H9 (cell line): ENCODE results near the gene ANKRD27. TPM values are rescaled to one million over a fixed set of nuclear protein-coding genes. Genes with fewer than 3 reads are reported as not detected.

Source experiments
- DNase-seq: peaks from one replicate; pipeline ENCODE4 v3.0.0-alpha.2; 2017
- H2AFZ ChIP-seq: one replicate; pipeline ENCODE4 v1.6.1; 2013; ENCODE audit warnings: mild to moderate bottlenecking, low read length, control low read depth, moderate library complexity
- H2AK5ac ChIP-seq: 2 replicates; pipeline ENCODE4 v1.6.1; 2013; ENCODE audit warnings: low read length, control low read depth, mixed read lengths; ENCODE audit not compliant: insufficient read length
- H2BK120ac ChIP-seq: one replicate; pipeline ENCODE4 v1.6.1; 2013; ENCODE audit warnings: low read depth, mild to moderate bottlenecking, low read length, control low read depth, inconsistent platforms; ENCODE audit not compliant: poor library complexity, severe bottlenecking
- H2BK12ac ChIP-seq: 2 replicates; pipeline ENCODE4 v1.6.1; 2013; ENCODE audit warnings: low read length, control low read depth, mixed read lengths, low read depth; ENCODE audit not compliant: insufficient read length
- H2BK15ac ChIP-seq: 2 replicates; pipeline ENCODE4 v1.6.1; 2013; ENCODE audit warnings: low read depth, low read length, control low read depth
- H2BK20ac ChIP-seq: one replicate; pipeline ENCODE4 v1.6.1; 2013; ENCODE audit warnings: low read depth, mild to moderate bottlenecking, low read length, control low read depth, inconsistent platforms; ENCODE audit not compliant: poor library complexity, severe bottlenecking
- H2BK5ac ChIP-seq: 2 replicates; pipeline ENCODE4 v1.6.1; 2013; ENCODE audit warnings: low read length, control low read depth, mixed read lengths; ENCODE audit not compliant: insufficient read length
- H3K14ac ChIP-seq: 2 replicates; pipeline ENCODE4 v1.6.1; 2013; ENCODE audit warnings: low read length, control low read depth; ENCODE audit not compliant: insufficient read depth
- H3K18ac ChIP-seq: 2 replicates; pipeline ENCODE4 v1.6.1; 2013; ENCODE audit warnings: low read depth, mild to moderate bottlenecking, mixed read lengths, low read length, control low read depth; ENCODE audit not compliant: insufficient read length
- H3K23ac ChIP-seq: 2 replicates; pipeline ENCODE4 v1.6.1; 2013; ENCODE audit warnings: low read length, control low read depth, mixed read lengths, low read depth; ENCODE audit not compliant: insufficient read length
- H3K23me2 ChIP-seq: 2 replicates; pipeline ENCODE4 v1.6.1; 2013; ENCODE audit warnings: low read depth, mild to moderate bottlenecking, mixed read lengths, low read length, control low read depth; ENCODE audit not compliant: insufficient read length, poor library complexity, severe bottlenecking
- H3K27ac ChIP-seq: 2 replicates; pipeline ENCODE4 v1.5.1; 2013; ENCODE audit warnings: low read length, control low read depth, mixed read lengths, low read depth; ENCODE audit not compliant: insufficient read length
- H3K27me3 ChIP-seq: 2 replicates; pipeline ENCODE4 v1.6.1; 2013; ENCODE audit warnings: low read length, control low read depth, inconsistent platforms; ENCODE audit not compliant: insufficient read depth
- H3K4ac ChIP-seq: 2 replicates; pipeline ENCODE4 v1.6.1; 2013; ENCODE audit warnings: low read depth, mild to moderate bottlenecking, control low read depth, inconsistent platforms, low read length, moderate library complexity
- H3K4me1 ChIP-seq: 2 replicates; pipeline ENCODE4 v1.6.1; 2013; ENCODE audit warnings: low read length, control low read depth, inconsistent platforms; ENCODE audit not compliant: insufficient read depth
- H3K4me2 ChIP-seq: 2 replicates; pipeline ENCODE4 v1.6.1; 2013; ENCODE audit warnings: low read length, control low read depth, mixed read lengths; ENCODE audit not compliant: insufficient read length, insufficient read depth
- H3K56ac ChIP-seq: 2 replicates; pipeline ENCODE4 v1.6.1; 2013; ENCODE audit warnings: low read depth, mild to moderate bottlenecking, mixed read lengths, low read length, control low read depth; ENCODE audit not compliant: insufficient read length
- H3K79me1 ChIP-seq: 2 replicates; pipeline ENCODE4 v1.6.1; 2013; ENCODE audit warnings: low read depth, mild to moderate bottlenecking, moderate library complexity, low read length, control low read depth, inconsistent platforms; ENCODE audit not compliant: insufficient read depth, poor library complexity, severe bottlenecking
- H3K79me2 ChIP-seq: 2 replicates; pipeline ENCODE4 v1.6.1; 2013; ENCODE audit warnings: low read length, control low read depth, inconsistent platforms; ENCODE audit not compliant: insufficient read depth
- H3K9ac ChIP-seq: 2 replicates; pipeline ENCODE4 v1.6.1; 2013; ENCODE audit warnings: low read length, control low read depth, mixed read lengths; ENCODE audit not compliant: insufficient read length; ENCODE audit errors: extremely low read depth
- H3K9me3 ChIP-seq: one replicate; pipeline ENCODE4 v1.6.1; 2013; ENCODE audit warnings: low read depth, low read length, inconsistent platforms; ENCODE audit not compliant: control insufficient read depth
- H3T11ph ChIP-seq: one replicate; pipeline ENCODE4 v1.6.1; 2013; ENCODE audit warnings: mild to moderate bottlenecking, low read length, control low read depth, inconsistent platforms
- H4K20me1 ChIP-seq: one replicate; pipeline ENCODE4 v1.6.1; 2013; ENCODE audit not compliant: control insufficient read depth, insufficient read length, insufficient read depth
- H4K5ac ChIP-seq: 2 replicates; pipeline ENCODE4 v1.6.1; 2013; ENCODE audit warnings: low read depth, mild to moderate bottlenecking, mixed read lengths, low read length, control low read depth; ENCODE audit not compliant: insufficient read length
- H4K8ac ChIP-seq: replicated peaks from 2 replicates; pipeline ENCODE4 v1.6.1; 2013; ENCODE audit warnings: low read length, control low read depth, mixed read lengths, low read depth; ENCODE audit not compliant: insufficient read length
- H4K91ac ChIP-seq: 2 replicates; pipeline ENCODE4 v1.6.1; 2013; ENCODE audit warnings: low read depth, mild to moderate bottlenecking, moderate library complexity, mixed read lengths, low read length, control low read depth; ENCODE audit not compliant: insufficient read length
- H3K27ac Mint-ChIP-seq, 3 experiments: 2 replicates in 2 of 3; 3 replicates in 1 of 3; pipeline ENCODE4 v1.8.0; 2020 to 2021; ENCODE audit warnings: mixed read lengths in 3 of 3, mild to moderate bottlenecking in 1 of 3, moderate library complexity in 1 of 3
- H3K27me3 Mint-ChIP-seq: 2 replicates; pipeline ENCODE4 v1.8.0; 2021; ENCODE audit warnings: low read depth, mild to moderate bottlenecking, moderate library complexity, mixed read lengths
- H3K36me3 Mint-ChIP-seq, 3 experiments: 2 replicates in 2 of 3; 3 replicates in 1 of 3; pipeline ENCODE4 v1.8.0; 2020 to 2021; ENCODE audit warnings: low read depth in 3 of 3, mixed read lengths in 3 of 3; ENCODE audit not compliant: insufficient read depth in 1 of 3
- H3K4me1 Mint-ChIP-seq, 2 experiments: 2 replicates each; pipeline ENCODE4 v1.8.0; 2020; ENCODE audit warnings: mixed read lengths in 2 of 2
- H3K4me3 Mint-ChIP-seq, 2 experiments: 2 replicates in 1 of 2; 3 replicates in 1 of 2; pipeline ENCODE4 v1.8.0; 2020 to 2021; ENCODE audit warnings: mild to moderate bottlenecking in 2 of 2, mixed read lengths in 2 of 2, moderate library complexity in 1 of 2
- H3K9me3 Mint-ChIP-seq, 2 experiments: 2 replicates in 1 of 2; 3 replicates in 1 of 2; pipeline ENCODE4 v1.8.0; 2020; ENCODE audit warnings: mild to moderate bottlenecking in 2 of 2, mixed read lengths in 2 of 2, moderate library complexity in 1 of 2
- CTCF ChIP-seq: fragments of 200-600 bp; sonication (generic); conservative IDR thresholded peaks from 3 replicates; pipeline ENCODE4 v1.8.0; 2021; ENCODE audit warnings: antibody characterized with exemption, mild to moderate bottlenecking
- WGBS: extraction: QIAGEN DNeasy Blood & Tissue Kit; methylation state at CpG from one replicate; pipeline ENCODE4 v1.1.7; 2013; ENCODE audit warnings: missing lambda C conversion rate, low lambda C conversion rate, mixed read lengths; ENCODE audit not compliant: insufficient read length; ENCODE audit errors: extremely low coverage; 5-methylcytosine and 5-hydroxymethylcytosine counted together
- total RNA-seq: library from RNA; stranded (reverse); gene quantifications from 2 replicates; pipeline ENCODE4 v1.2.1, GENCODE V29; 2021

Gene ANKRD27
- total RNA-seq, 1 experiment from 2014 or later, result 40.7 TPM

- Mint-ChIP-seq H3K36me3 (no peaks in the 10 kb centered on the region), H3K9me3 (no peaks in the 10 kb centered on the region), H3K4me1 (peaks cover 3 to 5% of the 10 kb centered on the region in 2 experiments; a peak in 3 of 4 replicates), H3K4me3 (no peak overlapping the region), H3K27me3 (peaks cover 2% of the 10 kb centered on the region), H3K27ac (no peak overlapping the region)
- no CpG with 5 or more reads among the region's 9 CpGs for WGBS
- Histone ChIP-seq H3K4me1 (no peaks in the 10 kb centered on the region), H3K9ac (no peak overlapping the region), H3K79me1 (no peaks in the 10 kb centered on the region), H4K5ac (no peak overlapping the region), H3K18ac (no peak overlapping the region), H3K23ac (no peak overlapping the region), H2AFZ (no peak overlapping the region), H4K20me1 (no peaks in the 10 kb centered on the region), H3K14ac (no peak overlapping the region), H2BK5ac (no peak overlapping the region), H4K8ac (no peak overlapping the region), H2BK15ac (no peak overlapping the region), H2AK5ac (no peak overlapping the region), H4K91ac (no peak overlapping the region), H3K27me3 (no peaks in the 10 kb centered on the region), H3K23me2 (no peaks in the 10 kb centered on the region), H3K4me2 (no peak overlapping the region), H3K27ac (no peak overlapping the region), H3T11ph (no peak overlapping the region), H2BK120ac (no peak overlapping the region), H2BK12ac (no peak overlapping the region), H3K4ac (no peak overlapping the region), H3K9me3 (no peaks in the 10 kb centered on the region), H3K79me2 (no peaks in the 10 kb centered on the region), H2BK20ac (no peak overlapping the region), H3K56ac (no peak overlapping the region)
- no peak for TF ChIP-seq CTCF
- DNase-seq, result no peak
Observed at GRCh38 chr19:32567486-32567885, 107.5 kb downstream of the ANKRD27 start.
